Retinal pigment epithelial cell (primary cell): Measurements from ENCODE around the gene LAG3.

Experiments
- DNase-seq: peaks from one replicate; pipeline ENCODE4 v3.0.0-alpha.2; 2010; ENCODE audit warnings: low read depth
- H3K4me3 ChIP-seq: 2 replicates; pipeline ENCODE4 v1.5.1; 2011; ENCODE audit warnings: mild to moderate bottlenecking, low read length, control low read depth, moderate library complexity
- CTCF ChIP-seq: conservative IDR thresholded peaks from 2 replicates; pipeline ENCODE4 v1.5.1; 2011; ENCODE audit warnings: low read depth, low read length, control low read depth, inconsistent platforms

LAG3 gene

GRCh38 chr12:6791931-6792520, 19.7 kb downstream of the LAG3 start:
- H3K4me3 ChIP-seq, result no peak overlapping the region
- no peak for DNase-seq
- no peak for TF ChIP-seq CTCF

DNA sequence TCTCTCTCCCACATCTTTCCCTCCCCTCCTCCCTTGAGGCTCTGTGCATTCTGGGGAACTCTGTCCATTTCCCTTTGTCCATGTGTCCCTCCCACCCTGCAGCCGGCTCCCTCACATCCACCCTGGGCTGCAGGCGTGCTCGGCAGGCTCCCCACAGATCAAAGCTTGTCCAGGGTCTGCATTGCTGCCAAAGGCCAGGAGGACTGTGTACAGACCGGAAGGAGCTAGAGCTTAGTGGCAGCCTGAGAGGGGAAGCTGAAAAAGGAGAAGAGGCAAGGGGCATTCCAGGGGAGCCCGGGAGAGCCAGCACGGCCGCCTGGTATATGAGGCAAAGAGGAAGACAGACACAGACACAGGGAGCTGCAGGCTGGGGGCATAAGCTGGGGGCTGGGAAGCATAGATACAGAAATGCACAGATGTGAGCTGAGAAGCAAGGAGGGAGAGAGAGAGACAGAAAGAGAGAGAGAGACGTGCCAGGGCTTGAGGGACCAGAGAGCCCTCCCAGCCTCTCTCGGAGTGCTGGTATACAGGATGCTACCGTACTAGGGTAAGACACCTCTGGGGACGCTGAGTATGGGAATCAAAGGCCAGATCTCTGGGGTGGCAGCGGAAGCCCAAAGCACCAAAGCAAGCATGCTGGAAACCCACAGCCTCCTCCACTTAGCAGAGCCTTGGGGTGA, 20.3 kb downstream of the LAG3 start:
- H3K4me3 ChIP-seq, result no peak overlapping the region
- no peak for DNase-seq

GRCh38 chr12:6795088-6795487, 22.8 kb downstream of the LAG3 start:
- TF ChIP-seq CTCF, result no peak
- no peak overlapping the region for H3K4me3 ChIP-seq
- no peak for DNase-seq

More for the DNA sequence above, 20.3 kb downstream of the LAG3 start:
- TF ChIP-seq CTCF, result no peak

DNA sequence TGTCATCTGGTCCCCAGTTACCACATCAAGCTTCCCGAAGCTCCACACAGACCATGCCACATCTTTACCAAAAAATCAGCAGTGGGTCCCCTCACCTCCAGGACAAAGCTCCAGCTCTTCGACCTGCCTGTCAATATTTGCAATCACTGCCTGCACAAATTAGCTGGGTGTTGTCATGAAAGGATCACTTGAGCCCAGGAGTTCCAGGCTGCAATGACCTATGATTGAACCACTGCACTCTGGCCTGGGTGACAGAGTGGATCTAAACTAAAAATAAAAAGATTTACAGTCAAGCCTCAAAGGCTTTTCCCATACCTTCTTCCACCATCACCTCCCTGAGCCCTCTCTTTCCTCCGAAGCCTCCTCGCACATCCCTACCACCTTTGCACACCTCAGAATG, 24.3 kb downstream of the LAG3 start:
- no peak for TF ChIP-seq CTCF
- H3K4me3 ChIP-seq, result no peak overlapping the region
- no peak for DNase-seq

DNA sequence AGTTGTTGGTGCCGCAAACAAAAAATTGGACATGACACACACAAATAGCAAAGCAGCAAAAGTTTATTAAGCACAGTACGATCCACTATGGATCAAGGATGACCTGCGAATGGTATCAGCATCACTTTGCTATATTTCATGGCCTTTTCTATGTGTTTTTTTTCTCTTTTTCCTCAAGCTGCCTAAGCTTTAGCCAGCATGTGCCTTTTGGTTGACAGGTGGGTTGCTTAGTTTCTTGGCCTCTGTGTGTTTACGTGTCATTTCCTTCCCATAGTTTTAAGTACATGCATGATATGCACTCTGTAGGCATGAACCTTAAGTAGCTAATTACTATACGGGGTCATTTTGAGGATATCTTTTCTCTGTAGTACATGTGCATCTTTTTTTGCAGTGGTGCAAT, 26.8 kb downstream of the LAG3 start:
- no peak overlapping the region for H3K4me3 ChIP-seq
- DNase-seq, result no peak
- no peak for TF ChIP-seq CTCF

DNA sequence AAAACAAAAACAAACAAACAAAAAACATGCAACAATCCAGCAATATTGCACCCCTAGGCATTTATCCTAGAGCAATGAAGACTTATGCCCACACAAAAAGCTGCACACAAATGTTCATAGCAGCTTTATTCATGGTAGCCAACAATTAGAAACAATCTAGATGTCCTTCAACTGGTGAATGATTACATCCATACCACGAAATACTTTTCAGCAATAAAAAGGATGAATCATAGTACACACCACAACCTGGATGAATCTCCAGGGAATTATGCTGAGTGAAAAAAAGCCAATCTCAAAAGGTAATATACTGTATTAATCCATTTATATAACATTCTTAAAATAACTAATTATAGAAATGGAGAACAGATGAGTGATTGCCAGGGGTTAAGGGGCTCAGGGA, 34.9 kb downstream of the LAG3 start:
- no peak for DNase-seq
- TF ChIP-seq CTCF, result no peak
- H3K4me3 ChIP-seq, result no peak overlapping the region

GRCh38 chr12:6809056-6809455, 36.7 kb downstream of the LAG3 start:
- H3K4me3 ChIP-seq, result no peak overlapping the region
- no peak for DNase-seq
- no peak for TF ChIP-seq CTCF
